T47D (cell line): ENCODE measurements around the gene ATP8A2.
"Not testable (repeated sequence)": the region's sequence is repeated elsewhere in the genome, so short reads cannot be mapped to it uniquely, and the experiment has no call there.

Experiments
- DNase-seq, 2 experiments: peaks; one replicate each; pipeline versions ENCODE4 v3.0.0 to v3.0.0-alpha.2; 2011 to 2012; ENCODE audit warnings: low read depth in 1 of 2, low spot score in 1 of 2
- JUND ChIP-seq: IDR thresholded peaks from 2 replicates; pipeline ENCODE4 v1.6.1; 2012; ENCODE audit warnings: low read depth
- in situ Hi-C: cut with HindIII; loops from 2 replicates; pipeline ENCODE4 v1.10.0; 2016; ENCODE audit warnings: low sequenced_read_pairs, low pct_unique_long_range_greater_than_20kb

ATP8A2 gene

GRCh38 chr13:25371875-25372283 lies at the start of gene ATP8A2:
TSS of gene ATP8A2 (plus strand) at chr13:25371974. CDS start at chr13:25372213, 239 bp downstream.
- TF ChIP-seq JUND = no peak
- DNase-seq = no peak
- in situ Hi-C loops = no loop called here

- DNase-seq = no peak
- in situ Hi-C loops = no loop called here
- no peak for TF ChIP-seq JUND
These were observed 47.7 kb upstream of the ATP8A2 start for GRCh38 chr13:25324100-25324499.

- TF ChIP-seq JUND = no peak
- no peak for DNase-seq
- in situ Hi-C loops = no loop called here
These were observed 42.1 kb upstream of the ATP8A2 start for GRCh38 chr13:25329706-25330105.

GRCh38 chr13:25330541-25330940 lies 41.2 kb upstream of the ATP8A2 start:
- no peak for TF ChIP-seq JUND
- DNase-seq = no peak
- in situ Hi-C loops = no loop called here

GRCh38 chr13:25335856-25336255 lies 35.9 kb upstream of the ATP8A2 start:
- no peak for TF ChIP-seq JUND
- in situ Hi-C loops = no loop called here
- no peak for DNase-seq

- TF ChIP-seq JUND = no peak
- in situ Hi-C loops = no loop called here
- no peak for DNase-seq
These were observed 26.2 kb upstream of the ATP8A2 start for GRCh38 chr13:25345576-25345975.

- DNase-seq = peak in 1 of 2 experiments; percentile 34
- in situ Hi-C loops = no loop called here
- TF ChIP-seq JUND = no peak
These were observed 24.6 kb upstream of the ATP8A2 start for GRCh38 chr13:25347151-25347550.

- TF ChIP-seq JUND = no peak
- in situ Hi-C loops = no loop called here
- no peak for DNase-seq
These were observed 20.4 kb upstream of the ATP8A2 start for GRCh38 chr13:25351404-25351803.

- in situ Hi-C loops = no loop called here
- no peak for TF ChIP-seq JUND
- DNase-seq = no peak
These were observed 19.5 kb upstream of the ATP8A2 start for GRCh38 chr13:25352230-25352629.

- in situ Hi-C loops = no loop called here
- DNase-seq = no peak
- no peak for TF ChIP-seq JUND
These were observed 19.0 kb upstream of the ATP8A2 start for GRCh38 chr13:25352806-25353205.

GRCh38 chr13:25353344-25353743 lies 18.4 kb upstream of the ATP8A2 start:
- TF ChIP-seq JUND = no peak
- DNase-seq = no peak
- in situ Hi-C loops = no loop called here

GRCh38 chr13:25354377-25354776 lies 17.4 kb upstream of the ATP8A2 start:
- TF ChIP-seq JUND = no peak
- in situ Hi-C loops = no loop called here
- no peak for DNase-seq

- in situ Hi-C loops, DNase-seq: not testable (repeated sequence)
These were observed 11.3 kb upstream of the ATP8A2 start for GRCh38 chr13:25360443-25360842.

- TF ChIP-seq JUND = no peak
- in situ Hi-C loops = no loop called here
- DNase-seq = no peak
These were observed 6.0 kb upstream of the ATP8A2 start for GRCh38 chr13:25365720-25366235.
